ENCODE results near the gene ARID5B.
"Not testable (repeated sequence)": the region's sequence is repeated elsewhere in the genome, so short reads cannot be mapped to it uniquely, and the experiment has no call there.

ARID5B gene

GRCh38 chr10:61900829-61901792 lies at the start of gene ARID5B:
Gene ARID5B (plus strand): TSS chr10:61901699. CDS start chr10:61901710, 11 bp downstream.
- no peak for DNase-seq (ENCODE audit: low read depth in 3 of 3)

GRCh38 chr10:61852261-61852660 lies 49.2 kb upstream of the ARID5B start:
- no peak for DNase-seq (ENCODE audit: low read depth in 3 of 3)

- no peak for DNase-seq (ENCODE audit: low read depth in 3 of 3)
Observed at GRCh38 chr10:61855771-61856170, 45.7 kb upstream of the ARID5B start.

DNA sequence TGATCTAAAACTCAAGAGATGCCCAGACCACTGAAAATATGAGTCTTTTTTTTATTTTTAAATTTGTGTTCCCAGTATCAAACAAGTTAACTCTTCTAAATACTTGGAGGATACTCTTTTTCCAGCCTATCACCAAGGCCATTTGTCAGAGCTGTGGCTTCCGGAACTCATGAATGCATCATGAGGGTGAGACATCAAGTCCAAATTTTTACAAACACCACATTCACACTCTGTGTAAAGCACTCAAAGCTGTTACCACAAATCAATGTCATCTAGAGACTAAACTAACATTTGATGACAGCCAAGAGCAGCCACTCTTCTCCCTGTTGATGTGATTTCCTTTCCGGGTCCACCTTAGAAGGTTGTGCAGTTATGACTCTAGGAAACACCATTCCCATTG lies 43.8 kb upstream of the ARID5B start:
- DNase-seq (ENCODE audit: low read depth in 3 of 3), result no peak

DNA sequence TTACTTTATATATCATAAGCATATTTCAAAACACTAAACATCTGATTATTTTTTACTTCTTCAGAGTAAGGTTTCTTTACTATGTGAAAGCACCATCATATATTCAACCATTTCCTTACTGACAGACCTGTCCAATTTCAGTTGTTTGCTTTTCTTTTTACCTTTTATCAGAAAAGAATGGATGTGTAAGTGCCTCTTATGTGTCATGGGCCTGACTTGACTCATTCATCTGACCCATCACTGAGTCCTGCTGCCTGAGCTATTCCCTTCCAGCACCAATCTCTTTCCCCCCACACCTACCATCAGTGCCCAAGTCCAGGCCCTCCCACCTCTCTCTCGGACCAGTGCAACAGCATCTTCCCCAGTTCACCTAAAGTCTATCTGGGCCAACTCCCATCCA lies 41.7 kb upstream of the ARID5B start:
- DNase-seq (ENCODE audit: low read depth in 3 of 3), result no peak

GRCh38 chr10:61860964-61861758 lies 40.3 kb upstream of the ARID5B start:
- DNase-seq (ENCODE audit: low read depth in 3 of 3), result no peak

GRCh38 chr10:61863981-61864380 lies 37.5 kb upstream of the ARID5B start:
- DNase-seq (ENCODE audit: low read depth in 3 of 3), result no peak

DNA sequence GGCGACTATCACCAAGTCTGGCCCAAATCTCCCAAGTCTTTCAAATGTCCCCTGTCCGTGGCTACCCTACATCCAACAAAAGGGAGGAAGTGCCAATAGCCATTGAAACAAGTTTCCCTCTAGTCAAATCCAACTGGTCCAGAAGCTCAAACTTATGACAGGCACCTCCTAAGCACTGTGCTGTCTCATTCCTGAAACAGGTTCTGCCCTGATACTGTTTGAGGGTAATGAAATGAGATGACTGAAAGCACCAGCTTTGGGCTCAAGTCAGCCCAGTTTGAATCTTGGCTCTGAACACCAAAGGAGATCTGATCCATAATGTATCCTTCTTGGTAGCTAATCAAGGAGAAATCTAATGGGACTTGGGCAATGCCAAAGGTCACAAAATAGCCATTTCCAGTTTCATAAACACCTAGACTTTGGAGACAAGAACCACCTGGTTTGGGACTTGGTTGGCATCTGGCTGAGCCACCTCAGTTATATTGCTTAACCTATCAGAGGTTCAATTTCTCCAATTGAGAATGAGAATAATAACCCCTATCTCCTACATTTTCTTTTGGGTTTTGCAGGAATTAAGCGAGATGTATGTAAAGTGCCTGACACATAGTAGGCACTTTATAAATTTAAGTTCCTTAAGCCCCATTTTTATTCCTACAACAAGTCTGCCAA lies 34.7 kb upstream of the ARID5B start:
- DNase-seq (ENCODE audit: low read depth in 3 of 3), result no peak

- DNase-seq (ENCODE audit: low read depth in 3 of 3), result not testable (repeated sequence)
Observed at GRCh38 chr10:61867374-61867773, 34.1 kb upstream of the ARID5B start.

- peak in 2 of 3 experiments; percentile 17 to 41 for DNase-seq (ENCODE audit: low read depth in 3 of 3)
Observed at GRCh38 chr10:61867817-61868216, 33.7 kb upstream of the ARID5B start.

DNA sequence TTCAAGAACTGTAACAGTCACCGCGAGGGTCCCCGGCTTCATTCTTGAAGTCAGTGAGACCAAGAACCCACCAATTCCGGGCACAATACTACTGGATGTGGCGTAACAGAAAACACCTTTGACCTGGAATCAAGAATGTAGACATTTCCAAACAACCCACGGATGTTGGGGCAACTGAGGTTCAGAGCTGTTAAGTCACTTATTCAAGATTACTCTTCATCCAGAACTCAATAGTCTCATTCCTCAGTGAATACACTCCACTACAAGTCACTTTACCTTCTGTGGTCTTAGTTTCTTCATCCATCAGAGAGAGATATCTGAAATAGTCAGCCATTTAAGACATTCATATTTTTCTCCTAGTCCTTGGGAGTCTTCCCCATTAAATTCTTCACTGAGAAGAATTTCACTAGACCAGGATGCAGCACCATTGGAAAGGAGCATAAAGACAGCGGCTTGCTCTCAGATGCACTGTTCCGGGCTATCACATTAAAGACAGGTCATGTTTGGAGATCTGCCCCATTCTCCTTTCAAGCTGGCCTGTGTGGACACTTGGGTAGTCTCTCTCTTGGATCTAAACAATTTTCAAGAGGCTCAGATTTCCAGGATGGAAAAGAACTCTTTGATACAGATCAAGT lies 32.3 kb upstream of the ARID5B start:
- no peak for DNase-seq (ENCODE audit: low read depth in 3 of 3)

DNA sequence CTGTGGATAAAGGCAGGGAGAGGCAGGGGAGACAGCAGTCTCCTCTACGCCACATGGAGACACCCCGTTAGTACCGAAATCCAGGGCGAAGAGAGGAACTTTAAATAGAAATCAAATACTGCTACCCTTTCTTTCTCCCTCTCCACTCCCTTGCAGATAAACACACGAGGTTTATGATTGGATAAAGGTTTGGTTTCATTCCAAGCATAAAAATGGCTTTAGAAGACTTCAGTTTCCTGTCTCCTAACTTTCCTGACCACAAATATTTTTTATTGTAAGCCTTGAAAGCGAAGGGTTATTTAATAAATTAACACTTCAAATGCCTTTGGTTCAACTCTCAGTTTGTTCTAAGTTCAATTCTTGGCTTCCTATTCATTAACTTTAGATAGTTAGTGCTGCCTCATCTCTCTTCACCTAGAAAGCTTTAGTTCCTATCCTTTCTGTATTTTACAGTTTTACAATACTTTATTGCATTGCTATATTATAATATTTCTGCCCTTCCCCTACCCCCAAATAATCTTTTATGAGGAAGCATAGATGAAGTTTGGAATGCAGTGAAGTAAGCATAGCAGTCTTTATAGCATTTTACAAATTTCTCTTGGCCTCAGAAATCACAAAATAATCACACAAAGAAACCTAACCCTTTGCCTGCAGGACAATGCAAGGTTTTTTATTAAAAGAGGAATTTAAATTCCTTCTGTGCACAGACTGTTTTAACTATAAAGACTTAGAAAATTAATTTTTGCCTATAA lies 31.5 kb upstream of the ARID5B start:
- DNase-seq (ENCODE audit: low read depth in 3 of 3), result no peak

- no peak for DNase-seq (ENCODE audit: low read depth in 3 of 3)
Observed at GRCh38 chr10:61870526-61870895, 31.0 kb upstream of the ARID5B start.

- no peak for DNase-seq (ENCODE audit: low read depth in 3 of 3)
Observed at GRCh38 chr10:61871487-61871886, 30.0 kb upstream of the ARID5B start.

- DNase-seq (ENCODE audit: low read depth in 3 of 3), result no peak
Observed at GRCh38 chr10:61877887-61878739, 23.4 kb upstream of the ARID5B start.

DNA sequence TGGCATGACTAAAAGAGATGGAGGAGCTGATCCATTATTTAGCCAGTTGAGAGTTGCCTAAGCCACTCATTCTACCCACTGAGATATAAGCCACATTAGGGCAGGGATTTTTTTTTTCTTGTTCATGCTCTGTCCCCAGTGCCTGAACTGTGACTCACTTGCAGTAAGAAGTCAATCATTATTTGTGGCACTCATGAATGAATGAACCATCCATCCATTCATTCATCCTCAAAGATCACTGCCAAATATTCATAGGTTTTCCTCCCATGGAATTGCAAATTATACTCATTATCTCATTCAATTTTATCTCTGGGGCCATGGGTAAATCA lies 22.8 kb upstream of the ARID5B start:
- DNase-seq (ENCODE audit: low read depth in 3 of 3), result no peak

- DNase-seq (ENCODE audit: low read depth in 3 of 3), result no peak
Observed at GRCh38 chr10:61882621-61883370, 18.7 kb upstream of the ARID5B start.

GRCh38 chr10:61883371-61884025 lies 18.0 kb upstream of the ARID5B start:
- no peak for DNase-seq (ENCODE audit: low read depth in 3 of 3)

DNA sequence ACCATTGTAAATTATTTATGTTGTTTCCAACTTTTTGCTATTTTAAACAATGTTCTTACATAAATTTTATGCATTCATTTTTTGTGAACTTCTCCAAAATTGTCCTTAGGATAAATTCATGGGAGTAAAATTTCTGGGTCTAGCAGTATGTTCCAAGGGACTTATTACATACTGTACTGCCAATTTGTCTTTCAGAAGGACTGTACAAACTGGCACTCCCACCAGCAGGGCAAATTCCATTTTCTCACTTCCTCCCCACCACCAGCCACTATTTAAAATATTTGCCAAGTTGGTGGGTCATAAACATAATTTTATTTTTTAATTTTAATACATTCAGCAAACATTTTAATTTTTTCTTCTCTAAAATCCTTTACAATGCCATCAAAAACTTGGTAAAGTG lies 13.7 kb upstream of the ARID5B start:
- no peak for DNase-seq (ENCODE audit: low read depth in 3 of 3)

Measured in stimulated activated CD4-positive, alpha-beta T cell treated with anti-CD3 and anti-CD28 coated beads, TNF-alpha, amount 100 ng/mL, for 4 hours (primary cell).